Stimulated activated CD4-positive, alpha-beta T cell treated with anti-CD3 and anti-CD28 coated beads, TNF-alpha, amount 100 ng/mL, for 1 hour (primary cell): Measurements from ENCODE around the gene TENT5A.
"Not testable (repeated sequence)": the region's sequence is repeated elsewhere in the genome, so short reads cannot be mapped to it uniquely, and the experiment has no call there.

Experiments used
- DNase-seq, 3 donors: peaks; one replicate each; pipeline ENCODE4 v3.0.0-alpha.2; 2020; ENCODE audit warnings: low read depth in 3 of 3, low spot score in 1 of 3

TENT5A gene

GRCh38 chr6:81750681-81751387 lies 1.6 kb downstream of the TENT5A start:
- no peak for DNase-seq

- no peak for DNase-seq
Observed at GRCh38 chr6:81750200-81750599, 2.3 kb downstream of the TENT5A start.

- DNase-seq = no peak
Observed at GRCh38 chr6:81749707-81750106, 2.8 kb downstream of the TENT5A start.

GRCh38 chr6:81748994-81749393 lies 3.5 kb downstream of the TENT5A start:
- no peak for DNase-seq

GRCh38 chr6:81747327-81747726 lies 5.2 kb downstream of the TENT5A start:
- no peak for DNase-seq

- no peak for DNase-seq
Observed at GRCh38 chr6:81744131-81744530, 8.3 kb downstream of the TENT5A start.

- no peak for DNase-seq
Observed at GRCh38 chr6:81743649-81744048, 8.8 kb downstream of the TENT5A start.

- no peak for DNase-seq
Observed at GRCh38 chr6:81741689-81742088, 10.8 kb downstream of the TENT5A start.

- not testable (repeated sequence) for DNase-seq
Observed at GRCh38 chr6:81740591-81740990, 11.9 kb downstream of the TENT5A start.

- no peak for DNase-seq
Observed at GRCh38 chr6:81739230-81740195, 13.0 kb downstream of the TENT5A start.

GRCh38 chr6:81736428-81736827 lies 16.1 kb downstream of the TENT5A start:
- no peak for DNase-seq

GRCh38 chr6:81735756-81736380 lies 16.6 kb downstream of the TENT5A start:
- DNase-seq = no peak

- DNase-seq = no peak
Observed at GRCh38 chr6:81734500-81735150, 17.9 kb downstream of the TENT5A start.

GRCh38 chr6:81734081-81734480 lies 18.4 kb downstream of the TENT5A start:
- DNase-seq = no peak

GRCh38 chr6:81731814-81732213 lies 20.7 kb downstream of the TENT5A start:
- DNase-seq = no peak

GRCh38 chr6:81727876-81728517 lies 24.5 kb downstream of the TENT5A start:
- DNase-seq = no peak

GRCh38 chr6:81725127-81725526 lies 27.4 kb downstream of the TENT5A start:
- DNase-seq = no peak

- DNase-seq = no peak
Observed at GRCh38 chr6:81722506-81723223, 29.8 kb downstream of the TENT5A start.

- no peak for DNase-seq
Observed at GRCh38 chr6:81720427-81720826, 32.1 kb downstream of the TENT5A start.

- DNase-seq = no peak
Observed at GRCh38 chr6:81718126-81718525, 34.4 kb downstream of the TENT5A start.
